ENCODE results near the gene PCDHGB5.
A peak's percentile ranks its signal among the peaks of the same experiment; 100 is the strongest.
"Not testable (repeated sequence)": the region's sequence is repeated elsewhere in the genome, so short reads cannot be mapped to it uniquely, and the experiment has no call there.

Gene PCDHGB5

DNA sequence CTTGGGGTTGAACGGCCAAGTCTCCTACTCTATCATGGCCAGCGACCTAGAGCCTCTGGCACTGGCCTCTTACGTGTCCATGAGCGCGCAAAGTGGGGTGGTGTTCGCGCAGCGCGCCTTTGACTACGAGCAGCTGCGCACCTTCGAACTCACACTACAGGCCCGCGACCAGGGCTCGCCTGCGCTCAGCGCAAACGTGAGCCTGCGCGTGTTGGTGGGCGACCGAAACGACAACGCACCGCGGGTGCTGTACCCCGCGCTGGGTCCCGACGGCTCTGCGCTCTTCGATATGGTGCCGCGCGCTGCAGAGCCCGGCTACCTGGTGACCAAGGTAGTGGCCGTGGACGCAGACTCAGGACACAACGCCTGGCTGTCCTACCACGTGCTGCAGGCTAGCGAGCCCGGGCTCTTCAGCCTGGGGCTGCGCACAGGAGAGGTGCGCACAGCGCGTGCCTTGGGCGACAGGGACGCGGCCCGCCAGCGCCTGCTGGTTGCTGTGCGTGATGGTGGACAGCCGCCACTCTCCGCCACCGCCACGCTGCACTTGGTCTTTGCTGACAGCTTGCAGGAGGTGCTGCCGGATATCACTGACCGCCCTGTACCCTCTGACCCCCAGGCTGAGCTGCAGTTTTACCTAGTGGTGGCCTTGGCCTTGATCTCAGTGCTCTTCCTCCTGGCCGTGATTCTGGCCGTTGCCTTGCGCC is 2.0 kb downstream of the PCDHGB5 start:
- Histone ChIP-seq H3K4me3 (ENCODE audit: low read depth, low read length) (no peak overlapping the region), H3K36me3 (no peaks in the 10 kb centered on the region; the same call in none of the 2 replicates), H3K27me3 (no peaks in the 10 kb centered on the region), H3K4me1 (no peaks in the 10 kb centered on the region), H3K9me3 (no peaks in the 10 kb centered on the region)
- no peak for DNase-seq
- no peak for TF ChIP-seq CTCF (IDR thresholded peaks at IDR 0.05; ENCODE audit: low read depth, low read length)

DNA sequence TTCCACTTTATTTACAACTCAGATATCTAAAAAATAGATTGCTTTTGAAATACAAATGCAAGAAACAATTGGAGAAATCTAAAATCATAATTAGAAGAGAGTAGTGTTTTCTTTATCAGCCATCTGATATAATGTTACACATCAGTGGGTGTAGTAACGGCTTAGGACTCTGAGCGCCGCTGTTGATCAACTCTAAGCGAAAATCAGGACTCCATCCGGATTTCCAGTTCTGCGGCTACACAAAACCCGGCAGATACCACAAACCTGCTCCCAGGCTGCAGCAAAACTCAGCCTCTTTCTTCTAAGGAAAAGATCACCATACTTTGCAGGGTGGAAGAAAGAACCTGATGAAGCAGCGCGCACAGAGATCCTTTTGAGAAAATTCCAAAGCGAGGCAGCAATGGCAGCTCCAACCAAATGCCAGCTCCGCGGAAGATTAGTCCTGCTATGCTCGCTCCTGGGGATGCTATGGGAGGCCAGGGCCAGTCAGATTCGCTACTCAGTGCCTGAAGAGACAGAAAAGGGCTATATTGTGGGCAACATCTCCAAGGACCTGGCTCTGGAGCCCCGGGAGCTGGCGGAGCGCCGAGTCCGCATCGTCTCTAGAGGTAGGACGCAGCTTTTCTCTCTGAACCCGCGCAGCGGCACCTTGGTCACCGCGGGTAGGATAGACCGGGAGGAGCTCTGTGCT is 5.0 kb downstream of the PCDHGB5 start, which contains the start of gene PCDHGA9:
PCDHGA9 (plus strand) TSS at position 226 of the 691 bp plus-strand sequence; CDS start at position 401, 175 bp downstream.
- no peaks in the 10 kb centered on the region; the same call in none of the 2 replicates for H3K36me3 ChIP-seq
- DNase-seq: no peak

DNA sequence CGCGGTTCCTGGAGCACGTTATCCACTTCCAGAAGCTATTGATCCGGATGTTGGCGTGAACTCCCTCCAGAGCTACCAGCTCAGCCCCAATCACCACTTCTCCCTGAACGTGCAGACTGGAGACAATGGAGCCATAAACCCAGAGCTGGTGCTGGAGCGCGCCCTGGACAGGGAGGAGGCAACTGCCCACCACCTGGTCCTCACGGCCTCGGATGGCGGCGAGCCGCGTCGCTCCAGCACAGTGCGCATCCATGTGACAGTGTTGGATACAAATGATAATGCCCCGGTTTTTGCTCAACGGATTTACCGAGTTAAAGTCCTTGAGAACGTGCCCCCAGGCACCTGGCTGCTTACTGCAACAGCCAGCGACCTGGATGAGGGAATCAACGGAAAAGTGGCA is 5.6 kb downstream of the PCDHGB5 start:
- Histone ChIP-seq H3K4me1 (no peaks in the 10 kb centered on the region), H3K36me3 (no peaks in the 10 kb centered on the region; the same call in none of the 2 replicates), H3K27me3 (no peaks in the 10 kb centered on the region), H3K9me3 (no peaks in the 10 kb centered on the region; the same call in none of the 2 replicates), H3K4me3 (ENCODE audit: low read depth, low read length) (no peak overlapping the region)
- no peak for TF ChIP-seq CTCF (IDR thresholded peaks at IDR 0.05; ENCODE audit: low read depth, low read length)
- DNase-seq: no peak

More for the DNA sequence above, 5.0 kb downstream of the PCDHGB5 start, which contains the start of gene PCDHGA9:
- no peaks in the 10 kb centered on the region for H3K27me3 ChIP-seq
- H3K4me3 ChIP-seq (ENCODE audit: low read depth, low read length): no peak within 1 kb of the TSS
- H3K9me3 ChIP-seq: no peaks in the 10 kb centered on the region; the same call in none of the 2 replicates
- peak; percentile 55 for TF ChIP-seq CTCF (IDR thresholded peaks at IDR 0.05; ENCODE audit: low read depth, low read length)
- no peaks in the 10 kb centered on the region for H3K4me1 ChIP-seq

DNA sequence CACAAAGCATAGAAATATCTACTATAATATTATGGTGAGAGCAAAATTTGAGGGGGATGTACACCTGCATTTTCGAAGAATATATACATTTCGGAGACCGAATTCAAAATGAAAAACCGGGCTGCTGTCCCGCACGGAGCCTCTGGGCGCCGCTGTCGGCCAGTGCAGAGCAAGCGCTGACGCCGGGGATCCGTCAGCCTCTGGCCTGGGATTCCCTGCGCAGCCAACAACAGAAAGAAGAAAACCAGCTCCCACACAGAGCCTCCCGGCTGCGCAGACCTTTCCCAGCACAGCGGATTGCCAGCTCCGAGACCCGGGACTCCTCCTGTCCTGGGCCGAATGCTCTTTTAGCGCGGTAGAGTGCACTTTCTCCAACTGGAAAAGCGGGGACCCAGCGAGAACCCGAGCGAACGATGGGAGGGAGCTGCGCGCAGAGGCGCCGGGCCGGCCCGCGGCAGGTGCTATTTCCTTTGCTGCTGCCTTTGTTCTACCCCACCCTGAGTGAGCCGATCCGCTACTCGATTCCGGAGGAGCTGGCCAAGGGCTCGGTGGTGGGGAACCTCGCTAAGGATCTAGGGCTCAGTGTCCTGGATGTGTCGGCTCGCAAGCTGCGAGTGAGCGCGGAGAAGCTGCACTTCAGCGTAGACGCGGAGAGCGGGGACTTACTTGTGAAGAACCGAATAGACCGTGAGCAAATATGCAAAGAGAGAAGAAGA is 10.2 kb downstream of the PCDHGB5 start, which contains the start of gene PCDHGB6:
PCDHGB6 (plus strand) TSS at position 232 of the 716 bp plus-strand sequence; CDS start at position 414, 182 bp downstream.
- not testable (repeated sequence) for DNase-seq; H3K4me1 ChIP-seq; H3K27me3 ChIP-seq; H3K36me3 ChIP-seq; H3K9me3 ChIP-seq; H3K4me3 ChIP-seq (ENCODE audit: low read depth, low read length)
- TF ChIP-seq CTCF (IDR thresholded peaks at IDR 0.05; ENCODE audit: low read depth, low read length): peak; percentile 19; the same call in 1 of the 2 replicates

DNA sequence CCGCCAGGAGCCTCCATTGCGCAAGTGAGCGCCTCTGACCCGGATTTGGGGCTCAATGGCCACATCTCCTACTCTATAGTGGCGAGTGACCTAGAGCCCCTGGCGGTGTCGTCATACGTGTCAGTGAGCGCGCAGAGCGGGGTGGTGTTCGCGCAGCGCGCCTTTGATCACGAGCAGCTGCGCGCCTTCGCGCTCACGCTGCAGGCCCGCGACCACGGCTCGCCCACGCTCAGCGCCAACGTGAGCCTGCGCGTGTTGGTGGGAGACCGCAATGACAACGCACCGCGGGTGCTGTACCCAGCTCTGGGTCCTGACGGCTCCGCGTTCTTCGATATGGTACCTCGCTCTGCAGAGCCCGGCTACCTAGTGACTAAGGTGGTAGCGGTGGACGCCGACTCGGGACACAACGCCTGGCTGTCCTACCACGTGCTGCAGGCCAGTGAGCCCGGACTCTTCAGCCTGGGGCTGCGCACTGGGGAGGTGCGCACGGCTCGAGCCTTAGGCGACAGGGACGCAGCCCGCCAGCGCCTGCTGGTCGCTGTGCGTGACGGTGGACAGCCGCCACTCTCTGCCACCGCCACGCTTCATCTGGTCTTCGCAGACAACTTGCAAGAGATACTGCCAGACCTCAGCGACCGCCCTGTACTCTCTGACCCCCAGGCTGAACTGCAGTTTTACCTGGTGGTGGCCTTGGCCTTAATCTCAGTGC is 12.0 kb downstream of the PCDHGB5 start:
- Histone ChIP-seq H3K9me3 (no peaks in the 10 kb centered on the region; the same call in none of the 2 replicates), H3K27me3 (no peaks in the 10 kb centered on the region), H3K4me1 (no peaks in the 10 kb centered on the region), H3K36me3 (no peaks in the 10 kb centered on the region), H3K4me3 (ENCODE audit: low read depth, low read length) (no peak overlapping the region)
- TF ChIP-seq CTCF (IDR thresholded peaks at IDR 0.05; ENCODE audit: low read depth, low read length): no peak
- no peak for DNase-seq
